Prostate gland (tissue), 2 donors: ENCODE results near the gene GLP1R.

Experiments used
- CTCF ChIP-seq, 4 experiments: fragments of 200-600 bp in 2 of 4; fragments of 450-650 bp in 2 of 4; sonication (generic) in 2 of 4; IDR thresholded peaks; 1 replicate in 3 of 4; 2 replicates in 1 of 4; pipeline ENCODE4 v1.5.1; 2016 to 2019; ENCODE audit warnings: antibody characterized with exemption in 4 of 4, mild to moderate bottlenecking in 2 of 4, moderate library complexity in 2 of 4
- POLR2A ChIP-seq: fragments of 450-650 bp; IDR thresholded peaks from one replicate; pipeline ENCODE4 v1.6.1; 2016; ENCODE audit warnings: antibody characterized with exemption, mild to moderate bottlenecking
- POLR2AphosphoS5 ChIP-seq: sonication (generic); formaldehyde crosslinking; IDR thresholded peaks from one replicate; pipeline ENCODE4 v1.6.1; 2017; ENCODE audit warnings: antibody characterized with exemption

DNA sequence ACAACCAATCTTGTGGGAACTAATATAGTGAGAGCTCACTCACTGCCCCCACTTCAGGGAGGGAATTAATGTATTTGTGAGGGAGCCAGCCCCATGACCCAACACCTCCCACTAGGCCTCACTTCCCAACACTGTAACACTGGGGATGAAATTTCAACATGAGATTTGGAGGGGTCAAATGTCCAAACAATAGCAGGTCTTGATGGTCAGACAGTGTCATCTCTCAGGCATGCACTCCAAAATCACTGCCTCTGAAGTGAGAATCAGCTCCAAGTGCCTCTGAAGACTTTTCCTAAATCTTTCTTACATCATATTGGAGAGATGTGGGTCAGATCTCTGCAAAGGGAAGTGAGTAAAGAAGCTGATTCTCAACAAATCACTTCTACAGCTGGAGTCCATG is 80.3 kb downstream of the GLP1R start:
- TF ChIP-seq CTCF (IDR thresholded peaks at IDR 0.05) (no peak), POLR2AphosphoS5 (no peak), POLR2A (no peak)
